Hepatic stellate cell (primary cell): Measurements from ENCODE around the gene SPANXC.
A peak's percentile ranks its signal among the peaks of the same experiment; 100 is the strongest.
"Not testable (repeated sequence)": the region's sequence is repeated elsewhere in the genome, so short reads cannot be mapped to it uniquely, and the experiment has no call there.

Experiments
- DNase-seq: peaks from one replicate; pipeline ENCODE4 v3.0.0; 2011; ENCODE audit warnings: low spot score

SPANXC gene, protein sequence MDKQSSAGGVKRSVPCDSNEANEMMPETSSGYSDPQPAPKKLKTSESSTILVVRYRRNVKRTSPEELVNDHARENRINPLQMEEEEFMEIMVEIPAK

GRCh38 chrX:141242417-141242816 is at the start of gene SPANXC:
SPANXC (minus strand) TSS chrX:141242517; CDS start chrX:141242457, 60 bp downstream.
- not testable (repeated sequence) for DNase-seq

- DNase-seq = no peak
Observed at GRCh38 chrX:141279476-141279875, 37.2 kb upstream of the SPANXC start.

DNA sequence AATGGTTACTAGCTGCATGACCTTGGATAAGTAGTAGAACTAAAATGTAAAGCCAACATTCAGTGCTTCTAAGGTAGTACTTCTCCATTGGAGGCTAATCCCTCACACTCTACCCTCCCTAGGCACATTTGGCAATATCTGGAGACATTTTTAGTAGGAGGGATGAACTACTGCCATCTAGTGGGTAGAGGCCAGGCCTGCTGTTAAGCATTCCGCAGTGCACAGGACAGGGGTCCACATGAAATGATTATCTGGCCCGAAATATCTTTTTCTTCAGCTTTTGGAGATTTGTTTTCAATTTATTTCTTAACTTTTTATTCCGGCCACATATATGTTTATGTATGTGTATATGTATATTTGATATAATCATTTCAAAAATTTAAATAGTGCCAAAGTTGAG is 36.0 kb upstream of the SPANXC start:
- DNase-seq = peak; percentile 6

DNA sequence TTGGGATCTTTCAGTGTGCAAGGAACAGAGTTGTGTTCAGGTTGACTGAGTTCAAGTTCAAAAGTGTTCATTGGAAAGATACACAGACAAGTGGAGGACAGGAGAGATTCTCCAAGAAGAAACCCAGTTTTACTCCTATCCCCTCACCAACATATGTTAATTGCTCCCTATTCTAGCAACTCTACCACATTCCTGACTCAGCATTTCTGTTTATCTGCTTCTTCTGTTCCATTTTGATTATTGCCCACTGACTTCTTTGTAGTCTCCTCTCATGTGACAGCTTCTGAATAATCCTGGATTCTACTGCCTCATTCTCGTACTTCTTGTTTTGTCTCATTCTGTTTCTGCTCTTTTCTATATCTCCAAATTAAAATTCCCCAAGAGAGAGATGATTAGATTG is 15.8 kb upstream of the SPANXC start:
- DNase-seq = no peak

GRCh38 chrX:141221611-141222010 is 20.7 kb downstream of the SPANXC start:
- DNase-seq = no peak

DNA sequence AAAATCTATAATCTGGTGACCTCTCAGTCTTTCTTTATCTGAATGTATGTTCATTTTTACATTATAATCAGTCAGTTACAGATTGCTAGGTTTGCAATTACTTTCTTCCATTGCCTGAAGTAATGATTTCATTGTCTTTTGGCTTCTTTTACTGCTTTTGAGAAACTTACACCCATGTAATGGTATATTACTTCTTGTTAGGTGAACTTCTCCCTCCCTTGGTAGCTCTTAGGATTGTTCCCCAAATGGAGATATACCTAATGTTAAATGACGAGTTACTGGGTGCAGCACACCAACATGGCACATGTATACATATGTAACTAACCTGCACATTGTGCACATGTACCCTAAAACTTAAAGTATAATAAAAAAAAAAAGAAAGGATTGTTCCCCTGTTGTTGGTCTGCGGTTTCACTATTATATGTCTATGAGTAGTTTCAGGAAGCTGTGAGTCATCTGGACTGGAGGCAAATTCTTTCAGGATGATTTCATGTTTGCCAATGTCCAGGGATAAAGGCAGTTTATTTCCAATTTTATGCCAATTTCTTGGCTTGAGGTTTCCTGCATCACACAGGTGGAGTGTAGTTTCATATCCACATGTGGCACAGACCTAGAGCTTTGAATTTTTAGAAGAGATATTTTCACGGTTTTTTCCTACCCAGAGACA is 21.8 kb downstream of the SPANXC start:
- DNase-seq = peak; percentile 26

DNA sequence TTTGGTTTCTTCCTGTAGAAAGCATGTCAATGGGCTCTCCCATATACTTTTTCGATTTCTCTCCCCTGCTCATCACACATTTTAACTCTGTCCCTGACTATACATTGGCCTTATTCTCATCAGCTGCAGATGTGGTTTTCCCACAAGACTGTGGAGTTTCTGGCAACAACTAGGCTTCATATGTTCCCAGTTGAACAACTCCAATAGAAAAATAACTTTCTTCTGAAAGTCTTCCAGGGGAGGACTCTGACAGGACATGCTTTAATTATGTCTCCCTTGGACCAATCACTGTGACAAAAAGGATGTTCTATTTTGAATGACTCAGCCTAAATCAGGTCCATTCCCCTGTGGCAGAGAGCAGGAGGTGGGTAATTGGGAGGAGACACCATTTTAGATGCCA is 28.1 kb downstream of the SPANXC start:
- DNase-seq = no peak

- DNase-seq = no peak
Observed at GRCh38 chrX:141201962-141202361, 40.4 kb downstream of the SPANXC start.
